ENCODE results near the gene SUSD6.
"Not testable (repeated sequence)": the region's sequence is repeated elsewhere in the genome, so short reads cannot be mapped to it uniquely, and the experiment has no call there.

SUSD6 gene

GRCh38 chr14:69682621-69683263 lies 71.3 kb downstream of the SUSD6 start:
- no peak overlapping the region for H3K4me3 ChIP-seq (ENCODE audit: low read length)
- no peak for DNase-seq (ENCODE audit: low read depth, low spot score)

DNA sequence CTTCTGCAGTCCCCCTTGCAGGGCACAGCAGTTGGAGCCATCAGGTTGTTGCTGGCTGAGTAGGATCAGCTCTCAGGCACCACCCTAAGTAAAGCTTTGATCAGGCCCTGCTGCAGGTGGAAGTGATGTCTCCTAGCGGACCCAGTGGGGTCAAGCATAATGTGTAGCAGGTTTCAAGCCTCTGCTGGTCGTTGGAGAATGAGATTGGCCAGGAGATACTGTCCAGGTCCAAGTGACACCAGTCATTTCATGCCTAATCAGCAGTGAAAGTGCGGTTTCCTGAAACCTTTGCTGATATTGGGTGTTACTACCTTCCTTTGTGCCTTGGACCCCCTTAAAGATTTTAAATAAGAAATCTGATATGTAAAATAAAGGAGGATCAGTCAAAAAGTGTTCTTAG lies 72.6 kb downstream of the SUSD6 start:
- DNase-seq (ENCODE audit: low read depth, low spot score) = no peak
- no peak overlapping the region for H3K4me3 ChIP-seq (ENCODE audit: low read length)

DNA sequence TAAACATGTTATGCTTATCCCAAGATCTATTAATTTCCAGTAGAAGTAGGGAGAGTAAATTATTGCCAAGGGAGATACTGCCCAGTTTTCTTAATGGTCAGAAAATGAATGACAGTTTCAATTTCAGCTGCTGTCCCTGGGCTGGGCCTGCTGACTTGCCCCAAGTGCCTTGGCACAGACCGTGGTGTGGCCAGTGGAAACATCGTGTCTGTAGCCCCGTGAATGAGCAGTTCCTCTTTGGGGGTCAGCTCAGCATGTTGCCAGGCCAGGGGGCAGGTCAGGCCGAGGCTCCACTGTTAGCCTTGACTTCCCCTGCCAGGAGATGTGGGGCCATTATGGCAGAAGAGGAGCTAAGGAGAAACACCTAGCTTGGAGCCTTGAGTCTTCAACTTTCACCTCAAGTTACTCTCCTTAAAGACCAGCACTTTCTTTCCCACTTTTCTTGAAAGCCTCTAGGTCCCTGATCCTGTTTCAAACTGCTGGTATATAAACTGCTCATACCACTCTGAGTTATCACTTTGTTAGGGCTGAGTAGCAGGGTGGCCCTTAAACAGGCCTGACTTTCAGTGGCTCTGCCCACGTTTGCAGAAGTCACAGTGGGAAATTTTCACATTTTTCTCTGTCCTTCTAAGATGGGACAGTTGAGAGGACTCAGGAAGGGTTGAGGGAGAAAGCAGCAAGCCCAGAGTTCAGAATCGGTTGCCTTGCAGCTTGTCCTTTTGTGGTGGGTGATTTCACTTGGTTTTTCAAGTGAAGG lies 73.2 kb downstream of the SUSD6 start:
- H3K4me3 ChIP-seq (ENCODE audit: low read length) = no peak overlapping the region
- no peak for DNase-seq (ENCODE audit: low read depth, low spot score)

GRCh38 chr14:69685218-69685616 lies 73.8 kb downstream of the SUSD6 start:
- no peak for DNase-seq (ENCODE audit: low read depth, low spot score)
- H3K4me3 ChIP-seq (ENCODE audit: low read length) = no peak overlapping the region

- no peak for DNase-seq (ENCODE audit: low read depth, low spot score)
- no peak overlapping the region for H3K4me3 ChIP-seq (ENCODE audit: low read length)
Measured at GRCh38 chr14:69685716-69686115, 74.3 kb downstream of the SUSD6 start.

DNA sequence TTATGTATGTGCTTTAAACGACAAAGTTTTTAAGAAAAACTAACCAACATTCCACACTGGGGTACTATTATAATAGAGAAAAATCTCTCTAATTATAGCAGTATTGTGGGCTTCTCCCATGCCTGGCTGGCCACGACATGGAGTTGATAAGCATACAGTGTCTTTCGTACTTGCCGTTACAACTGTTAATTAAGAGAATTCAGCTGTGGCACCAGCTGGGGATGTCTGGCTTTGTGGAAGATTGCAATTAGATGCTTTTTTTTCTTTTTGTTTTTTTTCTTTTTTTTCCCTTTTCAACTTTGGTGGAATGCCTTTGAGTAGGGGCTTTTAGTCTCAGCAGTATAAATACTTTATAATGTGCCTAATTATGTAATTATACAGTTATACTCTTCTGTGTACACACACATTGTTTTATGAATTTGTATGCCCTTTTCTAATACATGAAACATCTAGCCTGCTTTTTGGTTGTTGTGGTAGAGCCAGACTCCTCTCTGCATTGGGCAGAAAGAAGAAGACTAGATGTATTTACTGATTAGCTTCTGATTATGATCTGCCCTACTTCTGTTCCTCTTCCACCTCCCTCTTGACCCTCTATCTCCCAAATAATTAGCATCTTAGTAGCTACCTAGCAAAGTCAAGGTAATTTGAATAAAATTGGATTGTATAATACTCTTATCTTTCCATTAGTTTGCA lies 76.4 kb downstream of the SUSD6 start:
- H3K4me3 ChIP-seq (ENCODE audit: low read length) = no peak overlapping the region
- no peak for DNase-seq (ENCODE audit: low read depth, low spot score)

DNA sequence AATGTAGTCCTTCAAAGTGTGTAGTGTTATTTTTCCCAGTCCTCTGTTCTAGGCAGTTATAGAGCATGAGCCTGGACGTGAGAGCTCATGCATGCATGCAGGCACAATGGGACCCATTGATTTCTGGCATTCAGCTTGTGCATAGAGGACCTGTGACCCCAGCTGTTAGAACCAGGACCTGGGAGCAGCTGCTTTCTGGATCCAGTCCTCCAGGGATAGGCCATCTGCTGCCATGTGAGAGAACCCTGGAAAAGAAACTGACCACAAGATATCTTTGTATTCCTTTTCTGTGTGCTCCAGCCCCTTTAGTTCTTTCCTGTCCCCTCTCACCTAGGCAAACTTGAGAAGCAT lies 76.9 kb downstream of the SUSD6 start:
- DNase-seq (ENCODE audit: low read depth, low spot score) = no peak
- no peak overlapping the region for H3K4me3 ChIP-seq (ENCODE audit: low read length)

DNA sequence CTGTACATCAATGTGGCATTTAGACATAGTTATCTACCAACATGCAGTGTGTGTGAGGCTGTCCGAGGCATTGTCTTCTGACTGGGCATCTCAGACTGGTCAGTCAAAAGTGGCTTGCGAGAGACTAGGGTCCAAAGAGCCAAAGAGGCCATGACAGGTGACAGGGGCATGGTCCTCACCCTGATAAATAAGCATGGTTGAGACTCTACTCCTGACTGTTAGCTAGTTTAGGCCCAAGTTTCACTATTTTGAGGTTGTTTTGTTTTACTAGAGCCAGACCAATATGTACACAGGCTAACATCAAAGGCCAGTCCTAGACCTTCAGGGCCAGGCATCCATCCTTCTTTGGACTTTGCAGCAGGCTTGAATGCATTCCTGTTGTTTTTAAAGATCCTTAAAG lies 78.6 kb downstream of the SUSD6 start:
- DNase-seq (ENCODE audit: low read depth, low spot score) = no peak
- no peak overlapping the region for H3K4me3 ChIP-seq (ENCODE audit: low read length)

DNA sequence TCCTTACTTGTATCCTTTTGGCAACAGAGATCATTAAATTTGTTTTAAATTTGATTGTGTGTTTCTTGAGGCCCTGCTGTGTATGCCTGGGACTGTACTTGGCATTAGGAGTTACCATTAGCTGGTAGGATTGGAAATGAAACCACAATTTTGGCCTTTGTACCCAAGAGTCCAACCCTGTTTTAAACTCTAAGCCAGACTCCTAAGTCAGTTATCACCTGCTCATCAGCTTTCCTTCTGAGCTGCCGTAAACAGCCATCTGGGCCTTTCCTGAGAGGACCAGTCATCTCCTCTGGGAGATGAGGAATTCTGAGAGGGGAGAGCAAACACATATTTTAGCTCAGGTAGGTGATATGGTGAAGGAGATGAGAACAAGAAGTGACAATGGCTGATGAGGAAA lies 81.2 kb downstream of the SUSD6 start:
- H3K4me3 ChIP-seq (ENCODE audit: low read length) = no peak overlapping the region
- DNase-seq (ENCODE audit: low read depth, low spot score) = no peak

GRCh38 chr14:69693145-69693544 lies 81.7 kb downstream of the SUSD6 start:
- H3K4me3 ChIP-seq (ENCODE audit: low read length) = no peak overlapping the region
- no peak for DNase-seq (ENCODE audit: low read depth, low spot score)

GRCh38 chr14:69693801-69694729 lies 82.7 kb downstream of the SUSD6 start:
- no peak overlapping the region for H3K4me3 ChIP-seq (ENCODE audit: low read length)
- no peak for DNase-seq (ENCODE audit: low read depth, low spot score)

- no peak for DNase-seq (ENCODE audit: low read depth, low spot score)
- no peak overlapping the region for H3K4me3 ChIP-seq (ENCODE audit: low read length)
Measured at GRCh38 chr14:69694730-69695281, 83.4 kb downstream of the SUSD6 start.

DNA sequence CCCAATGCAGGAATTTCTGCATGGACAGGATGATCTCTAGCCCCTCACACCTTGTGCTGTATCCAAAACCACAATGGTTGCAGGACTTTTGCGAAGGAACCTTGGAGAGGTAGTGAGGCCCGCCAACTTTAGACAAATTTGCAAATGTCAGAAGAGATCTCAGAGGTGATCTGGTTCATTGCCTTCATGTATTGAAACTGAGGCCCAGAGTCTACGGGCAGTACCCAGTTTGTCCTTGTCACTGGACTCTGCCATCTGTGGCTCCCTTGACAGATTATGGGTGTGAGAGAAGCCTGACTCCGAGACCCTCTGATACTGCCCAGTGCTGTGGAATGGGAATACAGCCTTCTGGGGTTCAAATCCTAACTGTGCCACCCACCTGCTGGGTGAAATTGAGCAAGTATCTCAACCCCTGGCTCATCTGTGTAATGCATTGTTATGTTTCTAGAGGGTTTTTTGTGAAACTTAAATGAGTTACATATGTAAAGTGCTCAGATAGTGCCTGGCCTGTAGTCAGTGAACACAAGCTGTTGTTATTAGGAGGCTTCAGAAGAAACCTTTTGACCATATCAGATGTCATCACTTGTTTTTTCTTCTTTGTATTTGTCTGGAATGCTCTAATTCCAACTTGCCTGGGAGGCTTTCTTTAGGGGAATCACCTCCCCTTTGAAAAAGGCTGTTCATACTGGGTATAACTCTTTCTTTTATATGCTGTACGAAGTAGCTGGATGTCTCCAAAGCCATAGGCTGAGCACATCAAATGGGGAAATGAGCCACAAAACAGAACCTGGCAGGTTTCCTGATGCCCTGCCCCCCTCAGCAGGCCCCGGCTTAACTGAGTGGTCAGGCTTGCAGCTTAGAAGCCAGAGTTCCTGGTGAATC lies 84.2 kb downstream of the SUSD6 start:
- DNase-seq (ENCODE audit: low read depth, low spot score) = no peak
- H3K4me3 ChIP-seq (ENCODE audit: low read length) = no peak overlapping the region

DNA sequence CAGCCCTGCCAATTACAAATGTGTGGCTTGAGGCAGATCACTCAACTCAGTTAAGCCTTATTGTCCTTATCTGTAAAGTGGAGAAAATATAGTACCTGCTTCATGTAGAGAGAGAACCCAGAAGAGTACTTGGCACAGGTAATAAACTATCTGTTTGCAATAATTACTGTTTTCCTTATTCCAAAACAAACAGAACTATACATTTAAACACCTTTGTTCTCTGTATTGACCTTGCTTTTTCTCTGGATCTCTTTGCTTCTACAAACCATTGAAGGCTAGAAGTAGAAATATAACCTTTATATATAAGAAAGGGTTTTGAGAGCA lies 84.8 kb downstream of the SUSD6 start:
- H3K4me3 ChIP-seq (ENCODE audit: low read length) = no peak overlapping the region
- no peak for DNase-seq (ENCODE audit: low read depth, low spot score)

GRCh38 chr14:69696633-69697557 lies 85.5 kb downstream of the SUSD6 start:
- no peak overlapping the region for H3K4me3 ChIP-seq (ENCODE audit: low read length)
- no peak for DNase-seq (ENCODE audit: low read depth, low spot score)

DNA sequence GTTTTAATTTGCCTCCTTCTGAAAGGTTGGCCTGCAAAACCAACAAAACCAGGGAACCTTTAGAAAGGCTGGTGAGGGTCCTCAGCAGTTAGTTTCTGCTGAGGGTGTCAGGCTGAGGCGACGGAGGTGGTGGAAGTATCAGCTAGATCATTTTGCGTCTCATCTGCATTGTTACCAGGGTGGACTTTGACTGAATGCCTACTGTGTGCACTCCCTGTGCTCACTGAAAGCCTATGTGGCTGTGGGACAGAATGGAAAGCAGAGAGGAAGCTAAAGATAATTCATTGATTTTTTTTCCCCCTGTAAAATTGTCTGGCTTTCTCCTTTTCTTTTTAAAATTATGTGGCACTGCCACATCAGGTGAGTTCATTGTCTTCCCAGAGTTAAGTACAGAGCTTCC lies 87.2 kb downstream of the SUSD6 start:
- H3K4me3 ChIP-seq (ENCODE audit: low read length) = no peak overlapping the region
- no peak for DNase-seq (ENCODE audit: low read depth, low spot score)

DNA sequence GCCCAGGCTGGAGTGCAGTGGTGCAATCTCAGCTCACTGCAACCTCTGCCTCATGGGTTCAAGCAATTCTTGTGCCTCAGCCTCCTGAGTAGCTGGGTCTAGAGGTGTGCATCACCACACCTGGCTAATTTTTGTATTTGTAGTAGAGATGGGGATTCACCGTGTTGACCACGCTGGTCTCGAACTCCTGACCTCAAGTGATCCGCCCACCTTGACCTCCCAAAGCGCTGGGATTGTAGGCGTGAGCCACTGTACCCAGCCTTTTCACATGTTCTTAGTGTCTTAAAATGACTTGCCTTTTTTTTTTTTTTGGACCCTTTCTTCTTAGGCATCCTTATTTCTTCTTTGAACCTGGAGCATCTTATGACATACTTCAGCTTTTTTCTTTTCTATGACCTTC lies 87.8 kb downstream of the SUSD6 start:
- not testable (repeated sequence) for H3K4me3 ChIP-seq (ENCODE audit: low read length); DNase-seq (ENCODE audit: low read depth, low spot score)
